Activated T-cell treated with anti-CD3 and anti-CD28 coated beads for 24 hours (primary cell): Measurements from ENCODE around the gene ACOXL.

Experiments
- DNase-seq: peaks from one replicate; pipeline ENCODE4 v3.0.0-alpha.2; 2020; ENCODE audit warnings: low read depth

Gene ACOXL

DNA sequence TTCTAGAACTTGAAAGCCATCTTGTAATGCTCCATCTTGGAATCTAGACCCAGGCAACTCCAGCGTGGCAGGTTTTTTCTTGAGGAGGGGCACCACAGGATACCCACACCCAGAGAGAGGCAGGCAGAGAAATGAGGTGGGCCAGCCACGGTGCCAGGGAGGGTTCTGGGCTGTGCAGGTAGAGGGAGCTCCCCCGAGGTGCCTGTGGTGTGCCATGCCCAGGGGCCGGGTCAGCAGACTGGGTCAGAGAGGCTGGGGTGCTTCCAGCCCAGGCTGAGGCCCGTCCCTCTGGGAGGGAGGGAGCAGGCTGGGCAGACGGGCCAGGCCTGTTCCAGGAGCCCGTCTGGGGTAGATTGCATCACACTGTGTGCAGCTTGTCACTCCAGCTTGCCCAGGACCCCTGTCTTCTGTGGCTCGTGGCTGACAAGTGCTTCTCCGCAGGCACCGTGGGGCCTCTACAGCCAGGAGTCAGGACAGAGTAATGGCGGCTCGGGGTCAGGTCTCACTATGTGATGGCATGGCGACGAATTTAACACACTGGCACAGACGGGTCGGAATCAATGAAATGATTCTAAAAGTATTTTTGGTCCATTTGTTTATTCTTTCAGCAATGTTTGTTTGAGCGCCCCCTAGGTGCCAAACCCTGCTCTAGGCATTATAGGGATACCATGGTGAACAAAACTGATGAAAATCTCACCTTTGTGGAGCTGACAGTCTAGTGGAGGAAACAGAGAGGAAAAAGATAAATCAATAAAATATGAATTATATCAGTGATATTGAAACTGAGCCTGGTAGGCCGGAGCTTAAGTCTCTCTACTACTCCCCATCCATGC is 144.0 kb downstream of the ACOXL start:
- no peak for DNase-seq

GRCh38 chr2:110877031-110877827 is 144.9 kb downstream of the ACOXL start:
- DNase-seq: no peak

- DNase-seq: no peak
These were observed 145.8 kb downstream of the ACOXL start for GRCh38 chr2:110878150-110878549.

DNA sequence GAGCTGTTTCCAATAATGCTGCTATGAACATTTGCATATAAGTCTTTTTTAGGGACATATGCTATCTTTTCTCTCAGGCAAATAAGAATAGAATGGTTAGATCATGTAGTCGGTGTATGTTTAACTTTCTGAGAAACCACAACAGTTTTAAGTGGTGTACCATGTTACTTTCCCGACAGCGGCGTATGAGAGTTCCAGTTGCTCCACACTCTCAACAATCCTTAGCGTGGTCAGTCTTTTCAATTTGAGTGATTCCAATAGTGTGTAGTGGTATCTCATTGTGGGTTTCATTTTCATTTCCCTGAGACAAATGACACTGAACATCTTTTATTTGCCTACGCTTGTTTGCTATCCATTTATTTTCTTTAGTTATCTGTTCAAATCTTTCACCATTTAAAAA is 149.5 kb downstream of the ACOXL start:
- DNase-seq: no peak

- no peak for DNase-seq
These were observed 151.0 kb downstream of the ACOXL start for GRCh38 chr2:110883406-110883805.

GRCh38 chr2:110885256-110885655 is 152.9 kb downstream of the ACOXL start:
- no peak for DNase-seq

DNA sequence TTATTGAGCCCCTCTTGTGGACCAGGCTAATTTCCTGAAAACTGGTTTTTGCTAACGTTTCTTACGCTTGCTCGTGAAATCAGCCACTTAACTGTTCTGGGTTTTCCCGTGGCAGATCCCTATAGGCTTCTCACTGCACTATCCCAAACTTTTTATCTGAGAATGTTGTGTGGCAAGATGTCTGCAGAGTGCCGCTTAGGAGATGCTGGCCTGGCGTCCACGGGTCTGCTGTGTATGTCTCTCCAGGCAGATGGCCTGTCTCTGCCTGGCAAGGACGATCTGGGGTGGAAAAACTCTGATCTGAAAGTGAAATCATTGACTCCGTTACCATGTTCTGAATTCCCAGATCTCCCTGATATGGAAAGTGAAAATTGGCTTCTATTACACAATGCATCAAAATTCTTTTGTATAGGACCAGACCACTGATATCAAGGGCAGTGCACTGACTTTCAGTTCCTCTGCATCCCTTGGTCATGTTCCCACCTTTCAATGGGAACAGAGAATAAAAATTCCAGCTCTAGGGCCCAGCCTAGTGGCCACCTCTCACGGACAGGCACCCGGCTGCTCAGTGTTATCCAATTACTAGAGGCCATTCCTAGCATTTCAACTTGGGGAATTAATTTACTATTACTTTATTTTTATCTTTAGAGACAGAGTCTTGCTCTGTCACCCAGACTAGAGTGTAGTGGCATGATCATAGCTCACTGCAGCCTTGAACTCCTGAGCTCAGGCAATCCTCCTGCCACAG is 154.6 kb downstream of the ACOXL start:
- no peak for DNase-seq

DNA sequence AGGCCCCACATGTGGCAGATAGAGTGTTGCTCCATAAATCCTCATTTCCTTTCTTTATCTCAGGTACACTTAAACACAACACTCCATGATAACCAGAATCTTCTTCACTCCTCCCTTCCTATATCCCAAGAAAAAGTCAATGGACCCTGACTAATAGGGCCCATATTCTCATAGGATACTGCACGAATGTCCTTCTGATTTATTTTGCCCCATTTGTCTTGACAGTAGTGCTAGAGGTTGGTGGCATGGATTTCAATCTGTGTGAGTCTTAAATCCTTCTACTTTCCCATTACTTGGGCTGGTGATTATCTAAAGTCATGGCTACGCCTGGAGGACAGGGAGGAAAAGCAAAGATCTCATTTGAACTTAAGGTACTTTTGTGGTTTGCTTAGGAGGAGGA is 156.0 kb downstream of the ACOXL start:
- no peak for DNase-seq

DNA sequence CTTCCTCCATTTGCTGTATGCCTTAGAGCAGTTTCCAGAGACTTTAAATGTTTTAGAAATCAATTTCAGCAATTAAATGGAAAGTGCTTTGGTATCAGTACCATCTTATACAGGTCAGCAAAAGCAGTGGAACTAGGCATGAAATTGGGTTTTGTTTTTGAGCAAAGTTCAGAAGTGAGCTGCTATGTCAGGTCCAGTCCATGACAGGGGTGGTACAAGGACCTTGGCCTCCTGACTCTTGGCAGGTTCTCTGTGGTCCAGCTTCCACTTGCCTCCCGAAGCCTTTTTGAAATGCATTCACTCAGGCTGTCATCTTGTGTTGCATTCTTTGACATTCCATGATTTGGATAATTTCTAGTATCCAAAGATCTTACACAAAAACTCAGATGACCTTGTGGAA is 159.3 kb downstream of the ACOXL start:
- DNase-seq: no peak

DNA sequence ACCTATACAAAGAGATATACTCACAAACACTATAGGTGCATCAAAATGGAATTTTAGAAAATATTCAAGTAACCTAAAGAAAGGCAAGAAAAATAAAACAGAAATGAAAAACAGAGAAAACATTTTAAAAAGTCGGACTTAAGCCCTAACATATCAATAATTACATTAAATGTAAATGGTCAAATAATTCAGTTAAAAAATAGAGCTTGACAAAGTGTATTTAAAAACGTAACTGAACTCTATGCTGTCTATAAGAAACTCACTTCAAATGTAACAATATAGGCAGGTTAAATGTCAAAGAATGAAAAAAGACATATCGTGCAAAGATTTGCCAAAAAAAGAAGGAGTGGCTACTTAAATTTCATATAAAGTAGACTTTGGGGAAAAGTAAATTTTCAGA is 163.9 kb downstream of the ACOXL start:
- DNase-seq: no peak

DNA sequence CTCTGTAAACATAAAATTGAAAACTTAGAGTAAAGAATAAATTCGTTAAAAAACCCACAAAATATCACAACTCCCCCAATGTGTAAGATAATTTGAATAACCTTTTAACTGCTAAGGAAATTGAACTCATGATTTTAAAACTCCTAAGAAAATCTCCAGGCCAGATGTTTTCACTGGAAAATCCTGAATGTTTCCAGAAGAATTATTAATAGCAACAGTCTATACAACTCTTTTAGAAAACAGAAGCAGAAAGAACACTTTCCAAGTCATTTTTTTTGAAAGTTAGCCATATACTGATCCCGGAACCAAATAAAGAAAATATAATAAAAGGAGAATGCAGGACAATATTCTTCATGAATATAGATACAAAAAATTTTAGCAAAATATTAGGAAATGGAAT is 165.6 kb downstream of the ACOXL start:
- no peak for DNase-seq

GRCh38 chr2:110900191-110900590 is 167.8 kb downstream of the ACOXL start:
- DNase-seq: no peak

GRCh38 chr2:110903548-110903947 is 171.2 kb downstream of the ACOXL start:
- no peak for DNase-seq

DNA sequence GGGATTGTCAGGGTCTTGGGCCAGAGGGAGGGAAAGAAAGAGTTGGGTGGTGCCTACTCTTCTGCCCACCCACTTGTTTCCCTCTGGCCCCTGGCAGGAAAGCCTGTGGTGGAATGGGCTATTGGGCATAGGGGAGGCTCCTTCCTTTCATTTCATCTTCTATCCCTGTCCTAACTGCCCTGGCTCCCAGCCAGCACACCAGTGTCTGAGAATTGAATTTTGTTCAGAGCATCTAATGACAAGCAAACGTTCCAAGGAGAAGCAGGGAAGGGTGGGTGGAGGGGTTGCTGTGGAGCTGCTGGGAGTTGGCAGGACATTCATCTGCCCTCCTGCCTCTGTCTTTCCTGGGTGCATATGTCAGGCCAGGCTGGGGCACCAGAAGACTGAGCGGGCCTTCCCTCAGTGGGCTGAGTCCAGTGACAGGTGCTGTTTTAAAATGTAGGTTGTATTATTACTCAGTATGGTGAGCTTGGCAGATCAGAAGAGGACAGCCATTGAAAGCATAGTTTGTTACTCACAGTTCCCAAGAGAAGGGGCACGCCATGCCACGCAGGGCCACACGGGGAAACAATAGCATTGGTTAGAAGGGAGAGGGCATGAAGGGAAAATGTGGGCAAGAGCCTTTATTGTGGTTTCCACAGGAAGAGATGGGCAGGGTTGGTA is 171.9 kb downstream of the ACOXL start:
- no peak for DNase-seq

DNA sequence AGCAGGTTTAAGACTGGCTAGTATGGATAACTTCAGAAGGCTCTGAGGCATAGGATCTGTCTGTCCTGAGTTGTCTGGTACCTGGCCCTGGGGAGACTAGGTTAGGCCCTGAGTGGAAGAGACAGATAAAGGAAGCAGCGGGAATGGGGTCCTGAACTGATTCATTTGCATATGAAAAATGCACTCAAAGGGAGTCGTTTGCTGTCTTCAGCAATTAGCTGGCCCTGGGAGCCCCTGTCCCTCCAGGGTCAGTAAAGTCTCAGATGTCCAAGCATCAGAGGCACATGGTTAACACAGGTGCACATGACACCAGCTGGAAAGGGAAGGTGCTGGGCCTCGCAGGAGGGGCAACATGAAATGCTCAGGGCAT is 172.4 kb downstream of the ACOXL start:
- no peak for DNase-seq

DNA sequence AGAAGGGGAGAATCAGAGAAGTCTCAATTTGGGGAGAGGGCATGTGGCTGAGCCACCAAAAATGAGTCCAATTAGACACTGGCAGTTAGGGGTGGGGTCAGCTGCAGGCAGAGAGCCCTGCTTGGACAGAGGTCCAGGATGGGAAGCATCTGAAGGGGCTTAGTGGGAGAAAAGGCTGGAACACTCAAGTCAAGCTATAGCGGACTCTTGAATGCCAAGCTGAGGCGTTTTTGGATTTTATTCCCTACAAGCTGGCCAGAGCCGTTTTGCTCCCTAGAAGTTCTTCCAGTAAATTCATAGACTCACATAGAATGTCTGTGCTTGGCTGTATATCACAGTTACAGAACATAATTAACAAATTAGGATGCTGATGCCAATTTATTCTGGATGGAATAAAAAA is 172.8 kb downstream of the ACOXL start:
- no peak for DNase-seq

- DNase-seq: no peak
These were observed 174.4 kb downstream of the ACOXL start for GRCh38 chr2:110906613-110907298.

GRCh38 chr2:110909501-110909900 is 177.1 kb downstream of the ACOXL start:
- no peak for DNase-seq

DNA sequence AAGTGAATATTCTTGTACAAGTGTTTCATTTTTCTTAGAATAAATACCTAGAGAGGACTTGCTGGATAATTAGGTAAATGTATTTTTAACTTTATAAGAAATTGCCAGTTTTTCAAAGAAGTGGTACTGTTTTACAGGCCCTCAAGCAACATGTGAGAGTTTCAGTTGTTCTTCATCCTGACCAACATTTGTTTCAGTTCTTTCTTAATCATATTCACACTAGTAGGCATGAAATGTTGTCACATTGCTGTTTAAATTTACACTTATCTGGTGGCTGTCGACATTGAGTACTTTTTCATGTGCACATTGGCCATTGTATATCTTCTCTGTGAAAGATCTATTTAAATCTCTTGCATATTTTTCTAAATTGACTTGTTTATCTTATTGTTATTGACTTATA is 178.1 kb downstream of the ACOXL start:
- no peak for DNase-seq

DNA sequence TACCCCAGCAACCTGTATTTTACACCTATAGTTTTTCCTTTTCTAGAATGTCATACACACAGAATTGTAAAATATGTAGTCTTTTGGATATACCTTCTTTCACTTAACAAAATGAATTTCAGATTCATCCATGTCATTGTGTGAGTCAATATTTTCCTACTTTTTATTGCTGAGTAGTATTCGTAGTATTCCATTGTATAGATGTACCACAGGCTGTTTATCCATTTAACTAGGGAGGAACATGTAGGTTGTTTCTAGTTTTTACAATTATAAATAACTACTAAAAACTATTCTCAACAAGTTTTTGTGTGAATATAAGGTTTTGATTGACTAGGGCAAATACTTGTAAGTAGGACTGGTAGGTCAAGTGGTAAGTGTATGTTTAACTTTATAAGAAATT is 187.4 kb downstream of the ACOXL start:
- no peak for DNase-seq

DNA sequence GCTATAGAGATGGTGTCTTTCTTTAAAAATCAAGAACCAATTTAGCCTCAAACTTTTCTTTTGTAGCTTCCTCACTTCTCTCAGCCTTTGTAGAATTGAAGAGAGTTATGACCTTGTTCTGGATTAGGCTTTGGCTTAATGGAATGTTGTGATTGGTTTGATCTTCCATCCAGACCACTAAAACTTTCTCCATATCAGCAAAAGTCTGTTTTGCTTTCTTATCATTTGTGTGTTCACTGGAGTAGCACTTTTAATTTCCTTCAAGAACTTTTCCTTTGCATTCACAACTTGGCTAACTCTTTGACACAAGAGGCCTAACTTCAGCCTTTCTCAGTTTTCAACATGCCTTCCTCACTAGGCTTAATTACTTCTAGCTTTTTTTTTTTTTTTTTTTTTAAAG is 193.1 kb downstream of the ACOXL start:
- no peak for DNase-seq

DNA sequence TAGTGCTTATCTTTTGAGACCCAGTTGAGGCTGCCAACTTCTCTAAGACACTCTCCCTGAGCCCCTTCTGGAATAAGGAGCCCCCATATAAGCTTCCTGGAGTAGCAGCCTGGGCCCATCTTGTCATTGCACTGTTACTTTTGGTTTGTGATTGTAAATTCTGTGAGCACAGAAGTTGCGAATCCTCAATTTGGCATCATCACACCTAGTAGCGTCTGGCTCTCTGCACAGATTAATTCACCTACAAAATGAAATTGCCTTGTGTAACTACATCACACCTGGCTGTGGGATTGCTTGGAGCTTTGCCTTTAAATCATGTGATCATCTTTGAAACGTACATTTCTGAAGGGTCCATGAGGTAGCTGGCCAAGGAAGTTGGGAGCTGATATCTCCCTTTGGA is 195.2 kb downstream of the ACOXL start:
- no peak for DNase-seq
